SH-SY5Y (cell line): Measurements from ENCODE around the gene MKX.

ENCODE experiments used
- GATA2 ChIP-seq: IDR thresholded peaks from 2 replicates; pipeline ENCODE4 v1.6.1; 2011; ENCODE audit warnings: mild to moderate bottlenecking, low read depth, low read length
- GATA3 ChIP-seq: IDR thresholded peaks from 2 replicates; pipeline ENCODE4 v1.6.1; 2011; ENCODE audit warnings: low read depth, mild to moderate bottlenecking, low read length, moderate library complexity

DNA sequence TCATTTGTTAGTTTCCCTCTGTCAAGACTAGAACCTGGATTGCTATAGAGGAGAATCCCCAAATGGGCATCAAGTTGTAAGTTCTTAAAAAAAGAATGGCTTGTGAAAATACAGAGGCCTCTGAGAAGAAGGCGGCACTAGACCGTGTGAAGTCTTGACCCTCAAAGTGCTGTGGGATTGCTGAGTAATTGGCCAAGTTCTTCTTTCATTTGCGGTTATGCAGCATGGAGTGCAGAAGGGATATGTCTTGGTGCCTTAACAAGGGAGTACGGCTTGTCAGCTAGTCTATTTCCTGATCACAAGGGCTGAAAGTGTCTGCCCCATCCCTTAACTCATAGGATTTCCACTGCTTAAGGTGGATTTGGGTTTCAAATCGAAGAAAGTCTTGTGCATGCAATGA, 81.2 kb downstream of the MKX start:
- no peak for TF ChIP-seq GATA2
- no peak for TF ChIP-seq GATA3
